ENCODE results near the gene BTNL2. TPM values are rescaled to one million over a fixed set of nuclear protein-coding genes. Genes with fewer than 3 reads are reported as not detected.
A peak's percentile ranks its signal among the peaks of the same experiment; 100 is the strongest.

The BTNL2 gene
- total and polyA plus RNA-seq, 2 donors (not counting 3 experiments of a cell fraction or from before 2014, with no cell fraction given) = not detected

GRCh38 chr6:32369660-32370059 is 37.3 kb downstream of the BTNL2 start:
- TF ChIP-seq GATA2 (IDR thresholded peaks at IDR 0.05; ENCODE audit: insufficient read depth, insufficient read length, low read depth, low read length) (peak; percentile 55), CTCF (IDR thresholded peaks at IDR 0.05; ENCODE audit: extremely low read depth in 1 of 2, insufficient read depth in 1 of 2, low read depth in 1 of 2, low read length in 2 of 2) (no peak), MYC (IDR thresholded peaks at IDR 0.05; ENCODE audit: low read depth, low read length) (no peak), JUN (IDR thresholded peaks at IDR 0.05; ENCODE audit: borderline replicate concordance, insufficient read depth, insufficient read length, low read depth) (peak; percentile 93), FOS (IDR thresholded peaks at IDR 0.05; ENCODE audit: borderline replicate concordance, insufficient read depth, low read length) (peak; percentile 92), POLR2AphosphoS5 (IDR thresholded peaks at IDR 0.05; ENCODE audit: insufficient read depth, low read depth, low read length) (no peak), EZH2 (IDR thresholded peaks at IDR 0.05; ENCODE audit: borderline replicate concordance, low read depth, low read length, severe bottlenecking) (no peak), MAX (IDR thresholded peaks at IDR 0.05; ENCODE audit: insufficient read depth, insufficient read length) (no peak)
- no TSS peak for BruUV-seq (replicated peaks)
- peaks cover 25% of the 10 kb centered on the region for H3K4me1 ChIP-seq (ENCODE audit: control insufficient read depth, extremely low read depth, insufficient read depth, low read length)
- DNase-seq (ENCODE audit: low read depth, low spot score) (peak; percentile 93), FAIRE-seq (peak; percentile 96)
- H3K9me3 ChIP-seq (replicated peaks; ENCODE audit: control insufficient read depth, insufficient read depth, low read length) = no peaks in the 10 kb centered on the region
- H3K79me2 ChIP-seq (ENCODE audit: control insufficient read depth, insufficient read depth, low read length) = no peaks in the 10 kb centered on the region
- H3K4me2 ChIP-seq (ENCODE audit: insufficient read depth, low read length) = peak overlapping the region; percentile 63
- H2AFZ ChIP-seq (ENCODE audit: low read depth, low read length) = no peak overlapping the region
- dilution Hi-C loops (cut with MboI; ENCODE audit: extremely low pct_ligation_motif_present, low sequenced_read_pairs) = no loop called here
- H3K9ac ChIP-seq (replicated peaks; ENCODE audit: extremely low read depth, insufficient read depth, low read length) = peak overlapping the region; percentile 47
- peak overlapping the region; percentile 96 for H3K27ac ChIP-seq (ENCODE audit: insufficient read depth, low read depth, low read length)
- CTCF ChIA-PET = interaction anchor here (1.1 to 1.5 kb wide), 2 partner anchors 12 to 24 kb away, joined by 3 to 5 read pairs; no protein-coding TSS in a partner anchor
- intact Hi-C loops (cut with micrococcal nuclease) = loop anchor here (1.0 to 2.0 kb wide), 2 partner anchors 114 to 173 kb away; no protein-coding TSS in a partner anchor
- no peaks in the 10 kb centered on the region for H3K36me3 ChIP-seq (ENCODE audit: control insufficient read depth in 2 of 2, extremely low read depth in 1 of 2, insufficient read depth in 2 of 2, low read length in 2 of 2)
- no peaks in the 10 kb centered on the region for H4K20me1 ChIP-seq (replicated peaks; ENCODE audit: control insufficient read depth, extremely low read depth, insufficient read depth, low read length)
- H3K9me1 ChIP-seq (replicated peaks; ENCODE audit: control insufficient read depth, extremely low read depth, insufficient read depth, low read length) = no peaks in the 10 kb centered on the region
- no peak overlapping the region for H3K4me3 ChIP-seq (replicated peaks in 1 of 3; ENCODE audit: insufficient read depth in 1 of 3, low read depth in 1 of 3, low read length in 3 of 3)
- H3K27me3 ChIP-seq (ENCODE audit: control insufficient read depth in 2 of 2, insufficient read depth in 2 of 2, low read length in 2 of 2) = peaks cover 0 to 5% of the 10 kb centered on the region in 2 experiments
- POLR2A ChIA-PET = interaction anchor here (0.8 kb wide), 1 partner anchor 373 kb away, joined by 3 read pairs; no protein-coding TSS in a partner anchor
